ENCODE data around the gene ZNF511.

DNA sequence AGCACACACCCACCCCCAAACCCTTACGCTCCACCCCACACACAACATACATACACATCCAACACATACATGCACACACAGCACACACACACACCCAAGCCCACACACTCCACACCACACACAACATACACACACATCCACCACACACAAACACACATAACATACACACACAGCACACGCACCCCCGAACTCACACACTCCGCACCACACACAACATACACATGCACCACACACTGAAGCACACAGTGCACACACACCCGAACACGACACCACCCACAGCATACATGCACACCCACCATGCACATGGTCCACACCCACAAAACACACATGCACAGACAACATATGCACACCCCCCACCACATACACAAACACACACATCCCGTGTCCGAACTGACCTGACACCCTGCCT is 40.5 kb downstream of the ZNF511 start:
- TF ChIP-seq CEBPB (IDR thresholded peaks at IDR 0.05), result no peak
- no peak for TF ChIP-seq EP300 (IDR thresholded peaks at IDR 0.05; ENCODE audit: borderline replicate concordance)
- no peak for TF ChIP-seq TAF1 (IDR thresholded peaks at IDR 0.05; ENCODE audit: low read depth)
- no peak for TF ChIP-seq MAX (IDR thresholded peaks at IDR 0.05)
- TF ChIP-seq YY1 (IDR thresholded peaks at IDR 0.05; ENCODE audit: low read depth), result no peak
- no peak for TF ChIP-seq TCF12 (IDR thresholded peaks at IDR 0.05; ENCODE audit: low read depth)
- no peak for TF ChIP-seq RAD21 (IDR thresholded peaks at IDR 0.05; ENCODE audit: low read depth)
- no peak for TF ChIP-seq NFIC (IDR thresholded peaks at IDR 0.05)
- TF ChIP-seq USF1 (IDR thresholded peaks at IDR 0.05), result no peak
- no peak for TF ChIP-seq EGR1 (IDR thresholded peaks at IDR 0.05)
